DMS79 treated with DMSO at 0.1 percent for 48 hours (cell line): Measurements from ENCODE around the gene CLSTN1.

ENCODE experiments used
- DNase-seq: peaks from one replicate; lab custom pipeline; 2025; lab: John Stamatoyannopoulos, UW

CLSTN1 gene

DNA sequence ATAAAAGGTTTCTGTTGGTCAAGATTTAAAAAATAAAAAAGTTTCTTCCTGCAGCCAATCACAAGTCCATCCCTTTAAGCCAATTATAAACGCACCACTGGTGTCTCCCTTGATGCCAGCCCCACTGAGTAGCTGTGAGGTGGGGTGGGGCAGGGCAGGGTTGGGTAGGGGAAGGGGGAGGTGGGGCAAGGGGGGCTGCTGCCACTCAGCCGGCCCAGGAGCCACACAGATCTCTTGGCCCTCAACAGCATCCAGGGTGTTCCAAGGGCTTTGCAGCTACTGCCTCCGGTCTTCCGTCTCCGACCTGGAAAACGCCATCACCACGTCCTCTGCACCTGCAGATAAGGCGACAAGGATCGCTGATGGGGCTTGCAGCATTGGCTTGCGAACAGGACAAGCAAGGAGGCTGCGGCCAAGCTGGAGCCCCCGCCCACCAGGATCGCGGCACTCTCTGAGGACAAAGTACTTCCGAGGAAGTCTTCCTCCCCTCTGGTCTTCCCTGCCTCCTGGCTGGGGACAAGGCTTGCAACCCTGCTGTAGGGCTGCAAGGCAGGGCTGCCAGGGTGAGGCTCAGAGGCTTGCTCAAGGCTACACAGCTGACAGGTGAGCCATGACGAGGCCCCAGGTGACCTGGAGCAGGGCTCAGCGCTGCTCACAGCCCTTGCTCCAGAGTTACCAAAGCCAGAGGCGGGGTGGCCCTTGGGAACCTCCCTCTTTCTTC, 26.8 kb upstream of the CLSTN1 start:
- DNase-seq, result peak; percentile 66

DNA sequence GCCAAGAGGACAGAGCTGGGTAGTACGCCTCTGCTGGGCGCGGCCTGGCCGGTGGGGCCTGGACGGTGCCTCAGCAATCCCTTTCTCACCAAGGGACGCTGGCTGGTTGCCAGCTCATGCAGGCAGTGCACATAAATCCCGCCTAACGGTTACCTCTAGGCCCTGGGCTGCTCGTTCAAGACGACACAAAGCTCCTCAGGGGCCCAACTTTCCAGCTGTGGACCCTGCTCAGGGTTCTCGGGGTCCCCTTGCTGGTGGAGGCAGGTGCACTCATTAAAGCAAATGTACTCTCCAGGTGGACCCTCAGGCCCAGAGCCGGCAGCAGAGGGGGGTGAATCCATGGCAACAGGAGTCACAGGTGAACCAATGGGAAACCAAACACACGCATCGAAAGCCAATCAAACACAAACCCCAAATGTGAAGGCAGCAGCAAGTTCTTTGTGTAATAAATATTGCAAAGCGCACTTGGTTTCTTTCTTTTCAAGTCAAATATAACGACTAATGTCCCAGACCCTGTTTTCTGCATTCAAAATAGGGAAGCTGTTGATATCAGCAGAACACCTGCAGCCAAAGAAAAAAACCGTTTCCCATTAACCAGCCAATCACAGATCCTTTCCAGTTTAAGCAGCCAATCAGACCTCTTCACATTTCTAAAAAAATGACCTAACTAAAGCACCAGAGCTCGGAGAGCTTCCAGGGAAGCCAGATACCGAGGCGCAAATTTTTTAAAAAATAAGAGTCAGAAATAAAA, 26.1 kb upstream of the CLSTN1 start:
- peak; percentile 93 for DNase-seq

GRCh38 chr1:9848022-9848421, 24.3 kb upstream of the CLSTN1 start:
- DNase-seq, result no peak

DNA sequence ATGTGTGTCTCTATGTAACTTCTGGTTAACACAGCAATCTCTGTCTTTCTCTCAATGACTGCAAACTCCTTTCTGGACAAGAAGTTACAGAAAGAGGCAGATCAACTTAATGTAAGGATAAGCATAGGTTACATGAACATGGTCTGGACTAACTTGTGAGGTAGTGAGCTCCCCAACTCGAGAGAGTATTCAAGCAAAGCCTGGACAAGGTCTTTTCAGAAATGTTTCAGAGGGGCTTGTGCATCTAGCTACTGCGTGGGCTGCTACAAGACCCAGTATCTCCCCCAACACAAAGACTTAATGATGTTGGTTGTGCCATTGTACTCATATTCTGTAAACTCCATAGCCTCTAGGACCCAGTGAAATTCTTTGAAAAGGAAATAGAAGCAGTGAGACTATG, 23.5 kb upstream of the CLSTN1 start:
- no peak for DNase-seq

DNA sequence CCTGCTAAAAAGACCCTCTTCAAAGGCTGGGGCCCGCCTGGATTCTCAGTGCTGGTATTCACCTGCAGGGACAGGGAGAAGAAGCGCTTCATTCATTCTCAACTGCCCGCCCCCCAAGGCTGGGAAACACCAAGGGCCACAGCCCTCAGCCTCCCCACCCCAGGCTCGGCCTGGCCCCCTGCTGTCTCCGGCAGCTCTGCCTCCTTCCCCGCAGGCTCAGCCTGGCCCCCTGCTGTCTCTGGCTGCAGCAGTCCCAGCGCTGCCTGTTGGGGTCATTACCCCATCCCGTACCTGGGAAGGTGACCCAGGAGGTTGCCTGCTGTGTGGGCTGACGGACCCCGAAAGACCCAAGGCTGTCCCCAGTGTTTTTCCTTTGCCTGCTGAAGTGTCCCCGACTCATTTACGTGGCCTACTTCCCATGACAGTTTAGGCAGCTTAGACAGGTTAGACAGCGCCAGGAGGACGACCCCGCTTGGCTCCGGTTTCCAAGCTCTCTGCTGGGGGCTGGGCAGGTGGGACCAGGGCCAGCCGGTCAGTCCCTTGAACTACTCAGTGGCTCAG, 22.9 kb upstream of the CLSTN1 start:
- DNase-seq, result no peak

DNA sequence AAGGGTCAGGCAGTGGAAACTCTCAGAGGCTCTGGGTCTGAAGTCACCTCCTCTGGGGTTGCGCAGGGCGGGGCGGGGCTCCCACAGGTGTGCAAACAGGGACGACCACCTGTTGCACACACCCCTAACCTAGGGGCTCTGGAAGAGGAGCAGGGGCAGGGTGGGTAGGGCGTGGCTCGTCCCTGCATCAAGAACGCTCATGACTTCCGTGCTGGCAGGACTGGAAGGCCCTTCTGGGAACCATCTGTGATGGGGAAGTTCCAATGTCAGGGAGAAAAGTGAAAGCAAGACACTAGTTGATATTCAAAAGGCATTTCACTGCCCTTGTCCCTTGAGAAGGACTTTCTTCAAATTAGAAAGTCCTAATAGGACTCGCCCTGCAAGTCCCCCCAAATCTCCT, 22.1 kb upstream of the CLSTN1 start:
- no peak for DNase-seq

DNA sequence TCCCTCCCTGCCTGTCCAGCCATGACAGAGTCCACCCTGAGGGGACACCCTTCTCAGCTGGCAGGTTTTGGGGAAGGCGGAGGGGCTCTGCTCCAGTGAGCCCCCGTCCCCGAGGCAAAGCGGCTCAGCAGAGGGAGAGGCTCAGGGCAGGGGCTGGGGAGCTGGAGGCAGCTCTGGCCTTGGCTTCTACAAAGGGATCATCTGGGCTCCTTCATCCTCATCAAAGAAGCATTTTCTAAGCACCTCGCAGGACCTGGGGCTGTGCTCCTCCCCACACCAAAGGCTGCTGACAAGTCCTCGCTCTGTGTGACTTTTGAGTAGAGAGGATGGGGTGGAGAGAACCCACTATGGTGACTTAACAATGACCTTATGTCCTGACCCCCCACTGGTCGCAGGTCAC, 21.0 kb upstream of the CLSTN1 start:
- DNase-seq, result no peak

- no peak for DNase-seq
Observed at GRCh38 chr1:9844106-9844505, 20.3 kb upstream of the CLSTN1 start.

DNA sequence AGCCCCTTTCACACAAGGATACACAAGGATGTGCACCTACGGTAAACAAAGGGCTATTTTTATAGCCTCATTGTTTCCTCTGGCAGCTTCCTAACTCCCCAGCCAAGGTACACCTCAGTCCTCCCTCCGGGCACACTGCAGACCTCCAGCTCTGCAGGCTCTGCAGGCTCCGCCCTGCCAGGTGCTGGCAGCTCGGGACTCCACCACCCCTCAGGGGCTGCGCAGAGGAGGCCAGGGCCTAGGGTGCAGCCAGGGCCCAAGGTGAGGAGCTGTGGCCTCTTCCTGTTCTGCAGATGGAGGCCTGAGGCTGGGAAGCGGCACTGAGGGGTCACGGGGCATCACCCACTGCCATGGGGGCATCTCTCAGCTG, 19.8 kb upstream of the CLSTN1 start:
- peak; percentile 53 for DNase-seq

DNA sequence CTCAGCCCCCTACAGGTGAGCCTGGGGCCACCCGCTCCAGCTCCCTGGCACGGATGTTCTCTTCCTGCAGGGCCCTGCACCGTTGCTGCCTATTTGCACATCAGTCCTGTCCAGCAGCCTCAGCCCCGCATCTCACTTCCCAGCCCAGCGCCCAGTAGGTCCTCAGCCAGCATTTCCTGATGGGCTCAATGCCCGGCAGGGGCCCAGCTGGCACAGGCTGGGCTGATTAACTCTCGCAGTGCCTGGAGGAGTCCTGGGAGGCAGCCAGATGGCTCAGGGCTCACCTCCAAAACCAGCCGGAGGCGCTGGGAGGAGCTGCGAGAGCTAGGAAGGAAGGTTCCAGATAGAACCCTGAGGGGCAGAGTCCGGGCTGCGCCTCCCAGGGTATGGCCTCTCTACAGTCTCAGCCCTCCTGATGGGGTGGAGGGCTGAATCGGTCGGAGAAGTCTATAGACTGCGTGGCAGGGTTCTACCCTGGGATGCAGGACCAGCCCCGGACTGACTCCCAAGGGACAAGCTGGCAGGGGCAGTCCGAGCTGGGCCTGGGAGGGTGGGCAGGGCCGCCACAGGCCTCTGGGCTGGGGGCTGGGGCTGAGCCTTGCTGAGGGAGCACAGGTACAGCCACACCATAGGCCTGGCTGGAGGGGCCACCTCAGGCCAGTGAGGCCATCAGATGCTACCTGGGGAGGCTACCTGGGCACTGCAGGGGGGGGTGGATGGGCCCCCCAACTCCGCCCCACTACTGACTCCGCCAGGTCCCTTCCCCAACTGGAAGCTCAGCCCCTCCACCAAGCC, 19.2 kb upstream of the CLSTN1 start:
- DNase-seq, result no peak

DNA sequence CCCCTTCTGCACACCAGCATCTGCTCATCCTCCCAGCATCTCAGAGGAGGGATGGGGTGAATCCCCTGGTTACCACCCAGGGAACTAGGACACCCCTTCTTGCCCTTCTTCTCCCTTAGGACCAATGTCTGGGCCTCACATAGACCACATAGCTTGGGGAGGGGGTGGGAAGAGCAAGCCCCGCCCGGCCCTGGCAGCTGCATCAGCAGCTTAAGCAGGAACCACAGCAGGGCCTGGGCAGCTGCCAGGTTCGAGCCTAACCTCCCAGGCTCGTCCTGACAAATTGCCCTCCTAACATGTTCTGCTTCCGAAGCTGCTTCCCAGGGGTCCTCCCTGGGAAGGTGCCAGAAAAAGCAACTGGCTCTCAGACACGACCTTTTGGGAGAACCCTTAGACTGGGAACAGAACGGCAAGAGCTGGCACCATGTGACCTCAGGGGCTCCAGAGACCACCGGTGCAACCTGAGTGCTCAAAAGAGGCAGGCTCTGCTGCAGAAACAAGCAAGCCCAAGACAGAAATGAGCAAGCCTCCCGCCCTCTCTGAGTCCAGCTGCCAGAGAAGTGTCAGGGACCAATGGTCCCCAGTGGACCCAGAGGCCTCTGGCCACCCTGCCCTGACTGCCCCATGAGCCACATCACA, 18.4 kb upstream of the CLSTN1 start:
- DNase-seq, result peak; percentile 57

DNA sequence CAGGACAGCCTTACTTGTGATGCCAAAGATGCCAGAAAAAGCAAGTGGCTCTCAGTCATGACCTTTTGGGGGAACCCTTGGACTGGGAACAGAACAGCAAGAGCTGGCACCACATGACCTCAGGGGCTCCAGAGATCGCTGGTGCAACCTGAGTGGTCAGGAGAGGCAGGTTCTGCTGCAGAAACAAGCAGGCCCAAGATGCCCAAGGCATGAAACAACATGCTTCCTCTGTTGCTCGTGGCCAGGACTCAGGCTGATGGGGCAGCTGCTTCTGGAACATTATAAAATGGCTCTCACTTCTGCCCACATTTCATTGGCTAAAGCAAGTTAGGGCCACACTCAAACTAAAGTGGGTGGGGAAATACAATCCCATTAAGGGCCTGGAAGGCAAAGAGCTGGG, 17.7 kb upstream of the CLSTN1 start:
- DNase-seq, result no peak

DNA sequence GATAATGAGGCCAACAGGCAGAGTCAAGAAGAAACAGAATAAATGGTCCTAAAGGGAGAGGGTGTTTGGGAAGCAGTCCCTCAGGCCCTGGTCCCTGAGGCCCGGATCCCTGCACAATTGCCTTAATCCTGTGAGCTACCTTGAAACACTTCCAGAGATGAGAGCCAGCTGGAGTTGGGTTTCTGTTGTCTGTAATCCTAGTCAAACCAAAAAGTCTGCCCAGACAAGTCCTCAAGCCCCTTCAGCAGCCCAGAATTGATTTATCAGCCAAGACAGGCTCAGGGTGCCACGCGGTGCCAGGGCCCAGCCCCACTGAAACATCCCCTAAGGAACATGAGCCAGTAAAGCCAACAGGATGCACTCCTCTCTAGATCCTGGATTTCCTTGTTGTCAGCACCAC, 16.4 kb upstream of the CLSTN1 start:
- DNase-seq, result peak; percentile 92

GRCh38 chr1:9838946-9839345, 15.2 kb upstream of the CLSTN1 start:
- no peak for DNase-seq

DNA sequence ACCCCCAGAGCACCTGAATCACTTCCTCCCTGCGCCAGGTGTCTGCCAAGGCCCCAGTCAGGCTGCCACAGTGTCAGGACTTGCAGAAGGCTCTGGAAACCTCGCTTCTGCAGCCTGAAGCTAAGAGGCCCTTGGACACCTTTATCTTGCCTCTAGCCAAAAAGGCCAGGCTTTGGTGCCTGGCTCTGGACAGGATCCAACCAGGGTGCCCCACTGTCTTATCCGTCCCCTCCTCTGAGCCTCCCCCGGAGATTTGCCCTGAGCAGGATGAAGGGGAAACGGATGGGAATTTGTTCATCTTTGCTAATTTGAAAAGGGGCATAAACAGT, 12.8 kb upstream of the CLSTN1 start:
- no peak for DNase-seq

- DNase-seq, result peak; percentile 83
Observed at GRCh38 chr1:9835758-9836631, 12.2 kb upstream of the CLSTN1 start.

GRCh38 chr1:9835404-9835757, 11.6 kb upstream of the CLSTN1 start:
- DNase-seq, result no peak

- DNase-seq, result no peak
Observed at GRCh38 chr1:9833632-9834031, 9.9 kb upstream of the CLSTN1 start.

- peak; percentile 65 for DNase-seq
Observed at GRCh38 chr1:9827558-9828185, 3.9 kb upstream of the CLSTN1 start.

DNA sequence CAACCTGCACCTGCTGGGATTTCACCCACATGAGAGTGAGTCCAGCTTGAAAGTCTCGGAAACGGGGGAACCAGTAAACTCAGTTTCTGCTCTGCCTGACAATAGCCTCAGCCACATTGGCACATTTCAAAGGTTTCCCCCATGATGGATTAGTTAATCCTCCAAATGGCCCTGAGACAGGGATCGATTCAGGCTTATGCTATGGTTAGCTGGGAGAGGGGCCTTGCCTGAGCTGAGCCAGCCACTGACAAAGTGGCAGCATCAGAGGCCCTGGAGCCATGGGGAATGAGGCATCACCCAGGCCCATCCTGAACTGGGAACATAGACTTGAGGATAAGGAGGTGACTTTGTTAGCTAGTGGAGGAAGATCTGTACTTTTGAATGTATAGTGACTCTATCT, 2.9 kb upstream of the CLSTN1 start:
- no peak for DNase-seq

DNA sequence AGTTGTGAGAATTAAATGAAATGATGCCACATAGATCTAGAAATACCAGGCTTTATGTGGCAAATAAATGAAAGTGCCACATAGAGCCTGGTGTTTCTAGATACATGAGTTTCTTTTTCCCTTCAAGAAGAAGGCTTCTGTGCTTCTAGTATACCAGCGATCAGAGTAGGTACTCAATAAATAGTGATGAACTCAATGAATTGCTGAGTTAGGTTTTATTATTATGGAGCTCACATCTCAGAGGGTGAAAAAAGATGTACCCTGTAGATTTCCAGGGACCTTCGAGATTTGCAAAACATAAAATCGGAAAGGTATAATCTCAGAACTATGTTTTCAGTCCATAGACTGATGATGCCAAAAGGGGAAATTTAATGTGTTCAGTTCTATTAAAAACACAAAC, 2.3 kb upstream of the CLSTN1 start:
- no peak for DNase-seq
